A549 (cell line): Measurements from ENCODE around the gene PTPRN2. TPM values are rescaled to one million over a fixed set of nuclear protein-coding genes. Genes with fewer than 3 reads are reported as not detected.
"Not testable (repeated sequence)": the region's sequence is repeated elsewhere in the genome, so short reads cannot be mapped to it uniquely, and the experiment has no call there.

ENCODE experiments used
- ATAC-seq, 2 experiments: fragments of 200-7000 bp in 1 of 2; fragments of >200 bp in 1 of 2; cut with Nextera tagmentation in 1 of 2; cut with Tn5 transposase in 1 of 2; 3 replicates each; pipeline versions ENCODE4 v1.8.0 to v1.9.1; 2018 to 2020; ENCODE audit warnings: mild to moderate bottlenecking in 1 of 2, moderate library complexity in 1 of 2
- CTCF ChIA-PET: fragments of 300-600 bp; sonication (Branson Sonifier 250); formaldehyde crosslinking; extraction: SDS; loops from one replicate; lab custom pipeline; 2021; ENCODE audit warnings: antibody characterized with exemption, inconsistent platforms; lab: Yijun Ruan, JAX
- POLR2A ChIA-PET: fragments of 350-600 bp; formaldehyde crosslinking; extraction: SDS; loops from one replicate; lab custom pipeline; 2021; ENCODE audit warnings: antibody characterized with exemption, inconsistent platforms; lab: Yijun Ruan, JAX
- DNase-seq, 2 experiments: peaks; one replicate each; pipeline versions ENCODE4 v3.0.0 to v3.0.0-alpha.2; 2011 to 2016; ENCODE audit warnings: low read depth in 1 of 2, low spot score in 1 of 2
- FAIRE-seq: peaks from 2 replicates; lab custom pipeline; 2011; peaks lifted over from hg19 to GRCh38; lab: Jason Lieb, UNC
- H3K27ac ChIP-seq, 2 experiments: fragments of >200 bp; sonication (Bioruptor Twin); formaldehyde crosslinking; 3 replicates each; pipeline ENCODE4 v1.5.1; 2016 to 2017
- H3K4me1 ChIP-seq: fragments of >200 bp; sonication (Bioruptor Twin); formaldehyde crosslinking; 3 replicates; pipeline ENCODE4 v1.6.1; 2016
- H3K4me2 ChIP-seq: fragments of >200 bp; sonication (Bioruptor Twin); formaldehyde crosslinking; 3 replicates; pipeline ENCODE4 v1.6.1; 2016
- H3K4me3 ChIP-seq: fragments of >200 bp; sonication (Bioruptor Twin); formaldehyde crosslinking; 3 replicates; pipeline ENCODE4 v1.5.1; 2016
- H3K9me3 ChIP-seq: fragments of >200 bp; sonication (Bioruptor Twin); formaldehyde crosslinking; 3 replicates; pipeline ENCODE4 v1.6.1; 2016
- BHLHE40 ChIP-seq: IDR thresholded peaks from 2 replicates; pipeline ENCODE4 v1.6.1; 2012; ENCODE audit warnings: low read depth, low read length, inconsistent platforms
- CEBPB ChIP-seq, 2 experiments: fragments of >200 bp in 1 of 2; sonication (Bioruptor Twin) in 1 of 2; formaldehyde crosslinking in 1 of 2; IDR thresholded peaks; 2 replicates each; pipeline ENCODE4 v1.6.1; 2012 to 2016
- CHD4 ChIP-seq: fragments of 200-600 bp; sonication (generic); IDR thresholded peaks from 2 replicates; pipeline ENCODE4 v1.6.1; 2016; ENCODE audit warnings: antibody characterized with exemption, mild to moderate bottlenecking, borderline replicate concordance
- E2F6 ChIP-seq: IDR thresholded peaks from 2 replicates; pipeline ENCODE4 v1.6.1; 2012; ENCODE audit warnings: low read depth, borderline replicate concordance
- ELK1 ChIP-seq: fragments of 150-350 bp; IDR thresholded peaks from 2 replicates; pipeline ENCODE4 v1.6.1; 2014; ENCODE audit warnings: low read depth, mild to moderate bottlenecking, low read length
- FOSL2 ChIP-seq, 2 experiments: fragments of 450-650 bp in 1 of 2; fragments of >200 bp in 1 of 2; sonication (Bioruptor Twin) in 1 of 2; formaldehyde crosslinking; IDR thresholded peaks; 2 replicates each; pipeline versions ENCODE4 v1.5.0 to v1.6.1; 2016 to 2020; ENCODE audit warnings: mild to moderate bottlenecking in 1 of 2, moderate library complexity in 1 of 2
- GATA3 ChIP-seq: IDR thresholded peaks from 2 replicates; pipeline ENCODE4 v1.6.1; 2012; ENCODE audit warnings: borderline replicate concordance
- HES2 ChIP-seq: fragments of >200 bp; sonication (Bioruptor Twin); formaldehyde crosslinking; IDR thresholded peaks from 2 replicates; pipeline ENCODE4 v1.6.1; 2016
- HOXB5 ChIP-seq: fragments of 250-450 bp; sonication (Bioruptor Pico); IDR thresholded peaks from 2 replicates; pipeline ENCODE4 v1.5.0; 2020; ENCODE audit warnings: mild to moderate bottlenecking, moderate library complexity
- JUN ChIP-seq, 2 experiments: fragments of >200 bp; sonication (Bioruptor Twin); formaldehyde crosslinking; IDR thresholded peaks; 2 replicates in 1 of 2; 3 replicates in 1 of 2; pipeline ENCODE4 v1.6.1; 2016 to 2017
- JUNB ChIP-seq: fragments of >200 bp; sonication (Bioruptor Twin); formaldehyde crosslinking; IDR thresholded peaks from 2 replicates; pipeline ENCODE4 v1.6.1; 2016
- KDM5A ChIP-seq: fragments of 200-600 bp; sonication (generic); IDR thresholded peaks from 2 replicates; pipeline ENCODE4 v1.6.1; 2016; ENCODE audit warnings: antibody characterized with exemption, mild to moderate bottlenecking
- NFE2L2 ChIP-seq: fragments of 150-350 bp; conservative IDR thresholded peaks from 2 replicates; pipeline ENCODE4 v1.6.1; 2014; ENCODE audit warnings: low read length
- PBX3 ChIP-seq: IDR thresholded peaks from 2 replicates; pipeline ENCODE4 v1.6.1; 2012
- RAD21 ChIP-seq, 2 experiments: fragments of >200 bp in 1 of 2; sonication (Bioruptor Twin) in 1 of 2; formaldehyde crosslinking in 1 of 2; IDR thresholded peaks in 1 of 2; conservative IDR thresholded peaks in 1 of 2; 2 replicates in 1 of 2; 3 replicates in 1 of 2; pipeline ENCODE4 v1.6.1; 2012 to 2018; ENCODE audit warnings: inconsistent platforms in 1 of 2
- REST ChIP-seq: fragments of 200-600 bp; sonication (generic); IDR thresholded peaks from 2 replicates; pipeline ENCODE4 v1.6.1; 2016; ENCODE audit warnings: antibody characterized with exemption, mild to moderate bottlenecking, moderate library complexity
- RFX5 ChIP-seq: fragments of 450-650 bp; IDR thresholded peaks from 2 replicates; pipeline ENCODE4 v1.7.1; 2014; ENCODE audit warnings: antibody characterized with exemption, mild to moderate bottlenecking, moderate library complexity
- SREBF2 ChIP-seq: fragments of 450-650 bp; IDR thresholded peaks from 2 replicates; pipeline ENCODE4 v1.6.1; 2014; ENCODE audit warnings: mild to moderate bottlenecking, moderate library complexity
- TFCP2L1 ChIP-seq: fragments of 250-450 bp; sonication (Bioruptor Pico); IDR thresholded peaks from 2 replicates; pipeline ENCODE4 v1.5.0; 2021; ENCODE audit warnings: mild to moderate bottlenecking
- USF2 ChIP-seq: fragments of 450-650 bp; IDR thresholded peaks from 2 replicates; pipeline ENCODE4 v1.6.1; 2014; ENCODE audit warnings: antibody characterized with exemption
- ZFP36 ChIP-seq: fragments of 450-650 bp; IDR thresholded peaks from 2 replicates; pipeline ENCODE4 v1.6.1; 2014; ENCODE audit warnings: borderline replicate concordance; ENCODE audit not compliant: partially characterized antibody
- ZNF302 ChIP-seq: fragments of 250-450 bp; sonication (Bioruptor Pico); IDR thresholded peaks from 2 replicates; pipeline ENCODE4 v1.9.0; 2021; ENCODE audit warnings: inconsistent platforms, mild to moderate bottlenecking, moderate library complexity
- ZSCAN20 ChIP-seq: fragments of 250-450 bp; sonication (Bioruptor Pico); IDR thresholded peaks from 2 replicates; pipeline ENCODE4 v1.8.0; 2022; ENCODE audit warnings: mild to moderate bottlenecking, moderate library complexity
- WGBS: methylation state at CpG from one replicate; pipeline ENCODE4 v1.1.6; 2017; ENCODE audit errors: missing lambda C conversion rate; 5-methylcytosine and 5-hydroxymethylcytosine counted together
- polyA plus RNA-seq, 4 experiments: library from polyadenylated mRNA; depleted of rRNA in 3 of 4; stranded (reverse); fragments of >200 nt; fragmentation: RNase III in 1 of 4; extraction: RNeasy Plus Mini Kit Qiagen cat#74134 plus additional on column Dnase treatment in 1 of 4; gene quantifications; 2 replicates in 3 of 4; 3 replicates in 1 of 4; pipeline ENCODE4 v1.2.3, GENCODE V29; 2011 to 2017

PTPRN2 gene
- polyA plus RNA-seq, 2 of the 4 experiments (the other 2 are of a cell fraction): 0.41 to 1.2 TPM

- CTCF ChIA-PET, H3K27ac ChIP-seq, H3K4me3 ChIP-seq, ATAC-seq, POLR2A ChIA-PET, DNase-seq, FAIRE-seq, H3K4me2 ChIP-seq, H3K4me1 ChIP-seq, H3K9me3 ChIP-seq: not testable (repeated sequence)
- 30% methylated on average over 2 of the region's 23 CpGs for WGBS
These were observed 211.3 kb downstream of the PTPRN2 start for GRCh38 chr7:158376146-158376838.

GRCh38 chr7:158375034-158375433, 212.6 kb downstream of the PTPRN2 start:
- Histone ChIP-seq H3K4me2 (no peak overlapping the region), H3K4me3 (no peak overlapping the region), H3K9me3 (no peaks in the 10 kb centered on the region), H3K4me1 (no peaks in the 10 kb centered on the region), H3K27ac (no peak overlapping the region)
- no peak for FAIRE-seq
- ATAC-seq: no peak
- POLR2A ChIA-PET: no interaction called here
- no peak for DNase-seq
- TF ChIP-seq ZSCAN20 (CRISPR knock-in tag) (no peak), FOSL2 (IDR thresholded peaks at IDR 0.05) (no peak), FOSL2 (CRISPR knock-in tag; IDR thresholded peaks at IDR 0.05) (no peak), RFX5 (no peak), NFE2L2 (no peak), BHLHE40 (no peak), CEBPB (IDR thresholded peaks at IDR 0.05) (no peak), RAD21 (conservative IDR thresholded peaks at IDR 0.05 in 1 of 2, IDR thresholded peaks at IDR 0.05 in 1 of 2) (no peak), SREBF2 (no peak), GATA3 (no peak), KDM5A (no peak), TFCP2L1 (no peak), ZNF302 (CRISPR knock-in tag) (no peak), JUN (IDR thresholded peaks at IDR 0.05) (no peak)
- CTCF ChIA-PET: no interaction called here
- WGBS: 24% methylated on average over 4 of the region's 4 CpGs

GRCh38 chr7:158374586-158374985, 213.0 kb downstream of the PTPRN2 start:
- WGBS: 75% methylated on average over 6 of the region's 6 CpGs
- ChIA-PET CTCF (interaction anchor here (0.9 kb wide), 1 partner anchor 16 kb away, joined by 3 read pairs; no protein-coding TSS in a partner anchor), POLR2A (no interaction called here)
- FAIRE-seq (no peak), ATAC-seq (no peak), DNase-seq (no peak)
- H3K9me3 ChIP-seq: no peaks in the 10 kb centered on the region
- no peak overlapping the region for H3K4me2 ChIP-seq
- H3K4me1 ChIP-seq: no peaks in the 10 kb centered on the region
- H3K27ac ChIP-seq: no peak overlapping the region
- no peak for TF ChIP-seq ZFP36
- H3K4me3 ChIP-seq: no peak overlapping the region

GRCh38 chr7:158374146-158374545, 213.5 kb downstream of the PTPRN2 start:
- H3K4me2 ChIP-seq: no peak overlapping the region
- H3K4me1 ChIP-seq: no peaks in the 10 kb centered on the region
- WGBS: 43% methylated on average over 5 of the region's 5 CpGs
- POLR2A ChIA-PET: no interaction called here
- FAIRE-seq: no peak
- CTCF ChIA-PET: interaction anchor here (0.9 kb wide), 1 partner anchor 17 kb away, joined by 3 read pairs; no protein-coding TSS in a partner anchor
- no peak for ATAC-seq
- H3K27ac ChIP-seq: no peak overlapping the region
- H3K9me3 ChIP-seq: no peaks in the 10 kb centered on the region
- no peak overlapping the region for H3K4me3 ChIP-seq
- no peak for DNase-seq
- TF ChIP-seq HOXB5: no peak
- no peak for TF ChIP-seq CHD4
- no peak for TF ChIP-seq HES2
- TF ChIP-seq JUNB: no peak
- TF ChIP-seq ELK1: no peak
- TF ChIP-seq E2F6: no peak
- TF ChIP-seq USF2: no peak
- TF ChIP-seq PBX3: no peak
- TF ChIP-seq REST: no peak
- no peak for TF ChIP-seq RAD21 (conservative IDR thresholded peaks at IDR 0.05 in 1 of 2, IDR thresholded peaks at IDR 0.05 in 1 of 2)
- TF ChIP-seq BHLHE40: no peak
